ENCODE data around the gene MSH5.

DNA sequence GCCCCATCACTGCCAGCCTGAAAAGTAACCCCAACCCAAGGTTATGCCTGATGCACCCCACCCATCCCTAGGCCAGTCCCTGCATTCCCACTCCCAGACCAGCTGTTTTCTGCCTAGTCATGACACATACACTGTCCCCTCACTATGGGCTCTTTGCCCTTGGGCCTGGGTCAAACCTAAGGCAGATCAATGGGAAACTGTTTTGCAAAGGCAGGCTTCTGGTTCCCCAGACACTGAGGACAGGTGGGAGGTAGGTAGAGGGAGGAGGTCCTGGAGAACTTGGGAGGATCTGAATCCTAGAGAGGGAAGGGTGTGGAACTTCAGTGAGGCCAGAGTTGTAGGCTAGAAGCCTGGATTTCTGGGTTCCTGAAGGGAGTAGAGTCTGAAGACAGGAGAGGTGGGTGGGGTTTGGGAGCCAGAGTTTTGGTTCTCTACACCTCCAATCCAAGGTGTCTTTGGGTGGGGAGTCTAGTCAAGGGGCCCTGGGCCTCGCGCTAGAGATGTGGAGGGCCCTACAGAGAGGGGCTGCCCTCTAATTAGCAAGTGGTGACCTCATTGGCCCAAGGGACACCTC is 5.5 kb upstream of the MSH5 start:
- TF ChIP-seq POLR2A (IDR thresholded peaks at IDR 0.05; ENCODE audit: low read depth) (no peak), EP300 (IDR thresholded peaks at IDR 0.05) (no peak), POLR2AphosphoS5 (IDR thresholded peaks at IDR 0.05) (no peak)
- TF ChIP-seq, protein P1, sequence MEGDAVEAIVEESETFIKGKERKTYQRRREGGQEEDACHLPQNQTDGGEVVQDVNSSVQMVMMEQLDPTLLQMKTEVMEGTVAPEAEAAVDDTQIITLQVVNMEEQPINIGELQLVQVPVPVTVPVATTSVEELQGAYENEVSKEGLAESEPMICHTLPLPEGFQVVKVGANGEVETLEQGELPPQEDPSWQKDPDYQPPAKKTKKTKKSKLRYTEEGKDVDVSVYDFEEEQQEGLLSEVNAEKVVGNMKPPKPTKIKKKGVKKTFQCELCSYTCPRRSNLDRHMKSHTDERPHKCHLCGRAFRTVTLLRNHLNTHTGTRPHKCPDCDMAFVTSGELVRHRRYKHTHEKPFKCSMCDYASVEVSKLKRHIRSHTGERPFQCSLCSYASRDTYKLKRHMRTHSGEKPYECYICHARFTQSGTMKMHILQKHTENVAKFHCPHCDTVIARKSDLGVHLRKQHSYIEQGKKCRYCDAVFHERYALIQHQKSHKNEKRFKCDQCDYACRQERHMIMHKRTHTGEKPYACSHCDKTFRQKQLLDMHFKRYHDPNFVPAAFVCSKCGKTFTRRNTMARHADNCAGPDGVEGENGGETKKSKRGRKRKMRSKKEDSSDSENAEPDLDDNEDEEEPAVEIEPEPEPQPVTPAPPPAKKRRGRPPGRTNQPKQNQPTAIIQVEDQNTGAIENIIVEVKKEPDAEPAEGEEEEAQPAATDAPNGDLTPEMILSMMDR (IDR thresholded peaks at IDR 0.05) = no peak

Data from esophagus muscularis mucosa (tissue), 4 donors.